GM23248 (cell line): ENCODE data around the gene GNL1. TPM values are rescaled to one million over a fixed set of nuclear protein-coding genes. Genes with fewer than 3 reads are reported as not detected.

ENCODE experiments used
- DNase-seq: peaks from one replicate; pipeline ENCODE4 v3.0.0-alpha.2; 2015
- H2AFZ ChIP-seq: fragments of 200-600 bp; sonication (generic); 2 replicates; pipeline ENCODE4 v1.6.1; 2016; ENCODE audit warnings: antibody characterized with exemption
- H3F3A ChIP-seq: fragments of 200-600 bp; sonication (generic); 2 replicates; pipeline ENCODE4 v1.6.1; 2016; ENCODE audit warnings: mild to moderate bottlenecking, antibody characterized with exemption, mixed run types; ENCODE audit not compliant: insufficient read depth
- H3K27ac ChIP-seq: fragments of 200-600 bp; sonication (generic); 2 replicates; pipeline ENCODE4 v1.5.1; 2016; ENCODE audit warnings: mild to moderate bottlenecking
- H3K27me3 ChIP-seq: fragments of 200-600 bp; sonication (generic); replicated peaks from 2 replicates; pipeline ENCODE4 v1.6.1; 2016; ENCODE audit warnings: mild to moderate bottlenecking; ENCODE audit not compliant: insufficient read depth
- H3K36me3 ChIP-seq: fragments of 200-600 bp; sonication (generic); 2 replicates; pipeline ENCODE4 v1.6.1; 2016; ENCODE audit warnings: low read depth, mild to moderate bottlenecking
- H3K4me1 ChIP-seq: fragments of 200-600 bp; sonication (generic); 2 replicates; pipeline ENCODE4 v1.6.1; 2016; ENCODE audit warnings: mild to moderate bottlenecking; ENCODE audit not compliant: insufficient read depth
- H3K4me2 ChIP-seq: fragments of 200-600 bp; sonication (generic); one replicate; pipeline ENCODE4 v1.6.1; 2016; ENCODE audit warnings: mild to moderate bottlenecking; ENCODE audit not compliant: unreplicated experiment
- H3K4me3 ChIP-seq: fragments of 200-600 bp; sonication (generic); 2 replicates; pipeline ENCODE4 v1.5.1; 2016; ENCODE audit warnings: mild to moderate bottlenecking
- H3K79me2 ChIP-seq: fragments of 200-600 bp; sonication (generic); 2 replicates; pipeline ENCODE4 v1.6.1; 2016; ENCODE audit warnings: mild to moderate bottlenecking; ENCODE audit not compliant: insufficient read depth
- H3K9ac ChIP-seq: fragments of 200-600 bp; sonication (generic); 2 replicates; pipeline ENCODE4 v1.6.1; 2016; ENCODE audit warnings: mild to moderate bottlenecking
- H3K9me2 ChIP-seq: fragments of 200-600 bp; sonication (generic); 2 replicates; pipeline ENCODE4 v1.6.1; 2016; ENCODE audit warnings: mixed run types, mild to moderate bottlenecking, moderate library complexity; ENCODE audit not compliant: insufficient read depth
- H3K9me3 ChIP-seq: fragments of 200-600 bp; sonication (generic); one replicate; pipeline ENCODE4 v1.6.1; 2017; ENCODE audit warnings: low read depth
- H4K20me1 ChIP-seq: fragments of 200-600 bp; sonication (generic); 2 replicates; pipeline ENCODE4 v1.6.0; 2016; ENCODE audit not compliant: insufficient read depth
- EZH2 ChIP-seq: fragments of 200-600 bp; sonication (generic); IDR thresholded peaks from 2 replicates; pipeline ENCODE4 v1.6.1; 2018; ENCODE audit warnings: antibody characterized with exemption, mild to moderate bottlenecking; ENCODE audit not compliant: insufficient read depth, poor library complexity, severe bottlenecking
- EZH2phosphoT487 ChIP-seq: fragments of 200-600 bp; sonication (generic); IDR thresholded peaks from 2 replicates; pipeline ENCODE4 v1.6.1; 2018; ENCODE audit warnings: antibody characterized with exemption, moderate library complexity, mild to moderate bottlenecking, low read depth; ENCODE audit not compliant: insufficient read depth
- WGBS, 2 experiments: methylation state at CpG; one replicate each; pipeline ENCODE4 v1.1.6; 2015 to 2017; ENCODE audit warnings: low lambda C conversion rate in 2 of 2, low coverage in 1 of 2; ENCODE audit errors: missing lambda C conversion rate in 2 of 2; 5-methylcytosine and 5-hydroxymethylcytosine counted together
- in situ Hi-C: fragments of 300-500 bp; cut with MboI; formaldehyde crosslinking; loops from 2 replicates; pipeline ENCODE4 v1.15.0; 2020
- polyA plus RNA-seq: library from polyadenylated mRNA; unstranded; fragments of >200 nt; fragmentation: Nextera tagmentation; extraction: Ambion mirVana; gene quantifications from 2 replicates; pipeline ENCODE4 v1.2.1, GENCODE V29; 2016
- total RNA-seq: library from RNA; depleted of rRNA; stranded (reverse); fragments of >200 nt; shearing (Covaris generic); gene quantifications from 2 replicates; pipeline ENCODE4 v1.2.3, GENCODE V29; 2014; rRNA removed

GNL1 gene, protein sequence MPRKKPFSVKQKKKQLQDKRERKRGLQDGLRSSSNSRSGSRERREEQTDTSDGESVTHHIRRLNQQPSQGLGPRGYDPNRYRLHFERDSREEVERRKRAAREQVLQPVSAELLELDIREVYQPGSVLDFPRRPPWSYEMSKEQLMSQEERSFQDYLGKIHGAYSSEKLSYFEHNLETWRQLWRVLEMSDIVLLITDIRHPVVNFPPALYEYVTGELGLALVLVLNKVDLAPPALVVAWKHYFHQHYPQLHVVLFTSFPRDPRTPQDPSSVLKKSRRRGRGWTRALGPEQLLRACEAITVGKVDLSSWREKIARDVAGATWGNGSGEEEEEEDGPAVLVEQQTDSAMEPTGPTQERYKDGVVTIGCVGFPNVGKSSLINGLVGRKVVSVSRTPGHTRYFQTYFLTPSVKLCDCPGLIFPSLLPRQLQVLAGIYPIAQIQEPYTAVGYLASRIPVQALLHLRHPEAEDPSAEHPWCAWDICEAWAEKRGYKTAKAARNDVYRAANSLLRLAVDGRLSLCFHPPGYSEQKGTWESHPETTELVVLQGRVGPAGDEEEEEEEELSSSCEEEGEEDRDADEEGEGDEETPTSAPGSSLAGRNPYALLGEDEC
- total RNA-seq (62.3 and 64.8 TPM in 2 replicates), polyA plus RNA-seq (72.1 and 78.9 TPM in 2 replicates)

GRCh38 chr6:30556066-30556905, at the start of gene GNL1:
Gene GNL1, minus strand, starts transcription at chr6:30556489. Its CDS starts 286 bp downstream, at chr6:30556203.
- Histone ChIP-seq H3K79me2 (peaks cover 74% of the 10 kb centered on the region), H3K27me3 (no peaks in the 10 kb centered on the region), H3K4me2 (peak within 1 kb of the TSS; percentile 97), H3K36me3 (peaks cover 8% of the 10 kb centered on the region; the same call in 1 of the 2 replicates), H3K9me2 (no peaks in the 10 kb centered on the region), H3F3A (no peaks in the 10 kb centered on the region), H3K9me3 (no peaks in the 10 kb centered on the region), H4K20me1 (no peaks in the 10 kb centered on the region), H2AFZ (peak within 1 kb of the TSS; percentile 92), H3K4me1 (peaks cover 8% of the 10 kb centered on the region; the same call in 1 of the 2 replicates), H3K9ac (peak within 1 kb of the TSS; percentile 96), H3K27ac (peak within 1 kb of the TSS; percentile 96), H3K4me3 (peak within 1 kb of the TSS; percentile 95)
- TF ChIP-seq EZH2phosphoT487 (no peak), EZH2 (no peak)
- in situ Hi-C loops, result no loop called here
- DNase-seq, result peak; percentile 92
- WGBS, 2 experiments, result 1% methylated on average over 54 to 71 of the region's 71 CpGs

- no peaks in the 10 kb centered on the region for H3K4me1 ChIP-seq
- H2AFZ ChIP-seq, result no peak overlapping the region
- no peak for TF ChIP-seq EZH2phosphoT487
- TF ChIP-seq EZH2, result no peak
- H3K4me2 ChIP-seq, result no peak overlapping the region
- 95 to 97% methylated on average over 13 of the region's 13 CpGs for WGBS, 2 experiments
- DNase-seq, result no peak
- no peaks in the 10 kb centered on the region for H3K27me3 ChIP-seq
- H3K27ac ChIP-seq, result no peak overlapping the region
- in situ Hi-C loops, result no loop called here
- peaks cover 60% of the 10 kb centered on the region for H3K36me3 ChIP-seq
- 0 out of 2 replicates have a peak, but pooled peaks cover 8% of the 10 kb centered on the region for H3K79me2 ChIP-seq
- H3K9me3 ChIP-seq, result no peaks in the 10 kb centered on the region
- peaks cover 81% of the 10 kb centered on the region for H3F3A ChIP-seq
- H3K4me3 ChIP-seq, result no peak overlapping the region
- no peaks in the 10 kb centered on the region for H3K9me2 ChIP-seq
- H4K20me1 ChIP-seq, result no peaks in the 10 kb centered on the region
- no peak overlapping the region for H3K9ac ChIP-seq
These were observed 47.7 kb upstream of the GNL1 start for GRCh38 chr6:30603961-30604360.

DNA sequence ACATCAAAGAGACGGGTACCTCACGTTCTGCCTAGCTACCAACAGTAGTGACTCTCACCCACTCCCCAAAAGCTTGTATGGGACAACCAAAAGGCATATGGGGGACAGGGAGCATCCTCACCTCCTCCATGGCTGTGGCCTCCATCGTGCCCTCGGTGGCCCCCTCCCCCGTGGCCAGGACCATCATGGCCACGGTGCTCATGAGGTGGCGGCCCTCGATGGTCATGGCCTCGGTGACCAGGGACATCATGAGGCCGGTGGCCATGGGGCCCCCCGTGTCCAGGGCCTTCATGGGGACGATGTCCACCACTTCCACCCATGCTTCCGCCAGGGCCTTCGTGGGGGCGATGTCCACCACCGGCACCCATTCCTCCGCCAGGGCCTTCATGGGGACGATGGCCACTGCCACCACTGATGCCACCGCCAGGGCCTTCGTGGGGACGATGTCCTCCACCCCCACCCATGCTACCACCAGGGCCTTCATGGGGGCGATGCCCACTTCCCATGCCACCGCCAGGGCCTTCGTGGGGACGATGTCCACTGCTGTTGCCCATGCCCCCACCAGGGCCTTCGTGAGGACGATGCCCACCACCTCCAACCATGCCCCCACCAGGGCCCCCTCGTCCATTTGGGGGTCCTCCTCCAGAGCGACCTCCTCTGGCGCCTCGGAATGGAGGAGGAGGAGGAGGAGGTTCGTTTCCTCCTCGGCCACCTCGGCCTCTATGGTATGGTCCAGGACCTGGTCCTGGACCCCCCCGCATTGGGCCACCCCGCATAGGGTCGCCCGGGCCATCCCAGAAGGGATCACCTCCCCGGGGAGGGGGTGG, 45.7 kb upstream of the GNL1 start:
- Histone ChIP-seq H3K9me3 (no peaks in the 10 kb centered on the region), H3K36me3 (peaks cover 50% of the 10 kb centered on the region), H3K79me2 (no peaks in the 10 kb centered on the region), H3K27ac (no peak overlapping the region), H2AFZ (no peak overlapping the region), H3F3A (peaks cover 83% of the 10 kb centered on the region), H3K9ac (no peak overlapping the region), H3K27me3 (no peaks in the 10 kb centered on the region), H3K4me1 (no peaks in the 10 kb centered on the region), H3K9me2 (no peaks in the 10 kb centered on the region), H4K20me1 (no peaks in the 10 kb centered on the region), H3K4me2 (no peak overlapping the region), H3K4me3 (no peak overlapping the region)
- TF ChIP-seq EZH2phosphoT487 (no peak), EZH2 (no peak)
- WGBS, 2 experiments, result 94 to 95% methylated on average over 30 to 39 of the region's 39 CpGs
- no peak for DNase-seq
- in situ Hi-C loops, result no loop called here

DNA sequence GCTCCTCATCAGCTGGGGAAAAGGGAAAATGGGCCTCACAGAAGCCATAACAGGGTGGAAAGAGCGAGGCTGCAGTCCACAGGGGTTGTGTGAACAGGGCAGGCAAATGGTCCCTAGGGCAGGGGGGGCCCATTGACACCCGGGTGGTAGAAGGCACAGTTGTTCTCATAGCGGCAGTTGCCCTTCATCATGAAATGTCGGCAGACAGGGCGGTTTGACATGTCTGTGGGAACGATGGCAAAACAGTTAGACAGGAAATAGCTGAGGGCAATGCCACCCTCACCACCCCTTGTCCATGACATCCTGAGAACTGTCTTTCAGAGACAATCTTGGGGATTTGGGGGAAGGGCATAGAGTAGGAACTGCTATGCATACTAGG, 45.1 kb upstream of the GNL1 start:
- 49 to 56% methylated on average over 6 of the region's 6 CpGs for WGBS, 2 experiments
- no peak overlapping the region for H3K27ac ChIP-seq
- no peak overlapping the region for H3K4me3 ChIP-seq
- H3K36me3 ChIP-seq, result peaks cover 46% of the 10 kb centered on the region
- H3K9me3 ChIP-seq, result no peaks in the 10 kb centered on the region
- no peaks in the 10 kb centered on the region for H3K9me2 ChIP-seq
- no peaks in the 10 kb centered on the region for H4K20me1 ChIP-seq
- in situ Hi-C loops, result no loop called here
- peaks cover 83% of the 10 kb centered on the region for H3F3A ChIP-seq
- H3K9ac ChIP-seq, result no peak overlapping the region
- H3K27me3 ChIP-seq, result no peaks in the 10 kb centered on the region
- H3K4me2 ChIP-seq, result no peak overlapping the region
- no peak for DNase-seq
- H3K79me2 ChIP-seq, result no peaks in the 10 kb centered on the region
- H3K4me1 ChIP-seq, result no peaks in the 10 kb centered on the region
- no peak overlapping the region for H2AFZ ChIP-seq
- TF ChIP-seq EZH2phosphoT487, result no peak
- no peak for TF ChIP-seq EZH2
